Keratinocyte (primary cell): ENCODE data around the gene TOR4A. TPM values are rescaled to one million over a fixed set of nuclear protein-coding genes. Genes with fewer than 3 reads are reported as not detected.

Experiments
- DNase-seq: peaks from one replicate; pipeline ENCODE4 v3.0.0-alpha.2; 2011; ENCODE audit warnings: low read depth, missing footprints, low spot score
- FAIRE-seq: peaks from 2 replicates; lab custom pipeline; 2011; peaks lifted over from hg19 to GRCh38; lab: Jason Lieb, UNC
- H2AFZ ChIP-seq: 2 replicates; pipeline ENCODE4 v1.6.0; 2012; ENCODE audit warnings: low read length, control low read depth, inconsistent platforms; ENCODE audit not compliant: control insufficient read depth
- H3K27ac ChIP-seq: 2 replicates; pipeline ENCODE4 v1.5.1; 2011; ENCODE audit warnings: low read length; ENCODE audit not compliant: control insufficient read depth, insufficient read depth
- H3K27me3 ChIP-seq: 3 replicates; pipeline ENCODE4 v1.6.0; 2011; ENCODE audit warnings: low read length; ENCODE audit not compliant: control insufficient read depth, insufficient read depth; ENCODE audit errors: extremely low read depth
- H3K36me3 ChIP-seq, 2 experiments: 2 replicates in 1 of 2; 3 replicates in 1 of 2; pipeline ENCODE4 v1.5.1; 2011; ENCODE audit warnings: low read length in 2 of 2, mild to moderate bottlenecking in 1 of 2; ENCODE audit not compliant: control insufficient read depth in 2 of 2, insufficient read depth in 2 of 2; ENCODE audit errors: extremely low read depth in 1 of 2
- H3K4me1 ChIP-seq: 3 replicates; pipeline ENCODE4 v1.5.1; 2011; ENCODE audit warnings: low read length; ENCODE audit not compliant: control insufficient read depth, insufficient read depth; ENCODE audit errors: extremely low read depth
- H3K4me2 ChIP-seq: 3 replicates; pipeline ENCODE4 v1.6.0; 2011; ENCODE audit warnings: low read depth, low read length; ENCODE audit not compliant: control insufficient read depth, insufficient read depth; ENCODE audit errors: extremely low read depth
- H3K4me3 ChIP-seq, 3 experiments: fragments of 200-600 bp in 1 of 3; sonication (generic) in 1 of 3; 2 replicates in 2 of 3; 3 replicates in 1 of 3; pipeline ENCODE4 v1.5.1; 2011 to 2016; ENCODE audit warnings: low read length in 3 of 3, mild to moderate bottlenecking in 3 of 3, control low read depth in 2 of 3, inconsistent platforms in 1 of 3, low read depth in 1 of 3, mixed read lengths in 1 of 3, mixed run types in 1 of 3, moderate library complexity in 1 of 3; ENCODE audit not compliant: control insufficient read depth in 2 of 3, insufficient read depth in 2 of 3; ENCODE audit errors: extremely low read depth in 1 of 3
- H3K79me2 ChIP-seq: 2 replicates; pipeline ENCODE4 v1.6.0; 2012; ENCODE audit warnings: low read length; ENCODE audit not compliant: control insufficient read depth, insufficient read depth
- H3K9ac ChIP-seq: 3 replicates; pipeline ENCODE4 v1.6.0; 2011; ENCODE audit warnings: low read length; ENCODE audit not compliant: control insufficient read depth, insufficient read depth; ENCODE audit errors: extremely low read depth
- H3K9me1 ChIP-seq: 3 replicates; pipeline ENCODE4 v1.6.0; 2011; ENCODE audit warnings: low read length; ENCODE audit not compliant: control insufficient read depth, insufficient read depth; ENCODE audit errors: extremely low read depth
- H3K9me3 ChIP-seq: 2 replicates; pipeline ENCODE4 v1.5.1; 2012; ENCODE audit warnings: low read depth, low read length; ENCODE audit not compliant: control insufficient read depth
- H4K20me1 ChIP-seq: 3 replicates; pipeline ENCODE4 v1.6.0; 2011; ENCODE audit warnings: low read length; ENCODE audit not compliant: control insufficient read depth, insufficient read depth; ENCODE audit errors: extremely low read depth
- EZH2 ChIP-seq: IDR thresholded peaks from one replicate; pipeline ENCODE4 v1.6.1; 2012; ENCODE audit warnings: inconsistent platforms, mild to moderate bottlenecking, low read length, moderate library complexity
- dilution Hi-C: fragments of 300-500 bp; cut with MboI; formaldehyde crosslinking; loops from one replicate; pipeline ENCODE4 v1.7.0; 2020; ENCODE audit warnings: low sequenced_read_pairs; ENCODE audit not compliant: extremely low pct_ligation_motif_present
- polyA plus RNA-seq, 5 experiments: library from polyadenylated mRNA; depleted of rRNA in 3 of 5; stranded (reverse) in 3 of 5; stranded (forward) in 1 of 5; unstranded in 1 of 5; fragments of >200 nt; gene quantifications; 1 replicate in 1 of 5; 2 replicates in 3 of 5; 3 replicates in 1 of 5; pipeline versions ENCODE4 v1.2.1 to v1.2.3, GENCODE V29; 2011 to 2012; ENCODE audit warnings: missing spikeins in 2 of 5, low read depth in 1 of 5, low replicate concordance in 1 of 5
- TF ChIP-seq, protein P1 (sequence below), 3 experiments: IDR thresholded peaks in 1 of 3; conservative IDR thresholded peaks in 1 of 3; optimal IDR thresholded peaks in 1 of 3; 2 replicates in 2 of 3; 3 replicates in 1 of 3; pipeline versions ENCODE3 to v1.5.1; 2011; ENCODE audit warnings: low read length in 3 of 3, mild to moderate bottlenecking in 3 of 3, moderate library complexity in 2 of 3, control low read depth in 1 of 3, inconsistent platforms in 1 of 3; ENCODE audit not compliant: insufficient read depth in 2 of 3; ENCODE audit errors: extremely low read depth in 1 of 3

TOR4A gene
- polyA plus RNA-seq, 1 donor (not counting 4 experiments of a cell fraction or from before 2014, with no cell fraction given) = 5.8 TPM

DNA sequence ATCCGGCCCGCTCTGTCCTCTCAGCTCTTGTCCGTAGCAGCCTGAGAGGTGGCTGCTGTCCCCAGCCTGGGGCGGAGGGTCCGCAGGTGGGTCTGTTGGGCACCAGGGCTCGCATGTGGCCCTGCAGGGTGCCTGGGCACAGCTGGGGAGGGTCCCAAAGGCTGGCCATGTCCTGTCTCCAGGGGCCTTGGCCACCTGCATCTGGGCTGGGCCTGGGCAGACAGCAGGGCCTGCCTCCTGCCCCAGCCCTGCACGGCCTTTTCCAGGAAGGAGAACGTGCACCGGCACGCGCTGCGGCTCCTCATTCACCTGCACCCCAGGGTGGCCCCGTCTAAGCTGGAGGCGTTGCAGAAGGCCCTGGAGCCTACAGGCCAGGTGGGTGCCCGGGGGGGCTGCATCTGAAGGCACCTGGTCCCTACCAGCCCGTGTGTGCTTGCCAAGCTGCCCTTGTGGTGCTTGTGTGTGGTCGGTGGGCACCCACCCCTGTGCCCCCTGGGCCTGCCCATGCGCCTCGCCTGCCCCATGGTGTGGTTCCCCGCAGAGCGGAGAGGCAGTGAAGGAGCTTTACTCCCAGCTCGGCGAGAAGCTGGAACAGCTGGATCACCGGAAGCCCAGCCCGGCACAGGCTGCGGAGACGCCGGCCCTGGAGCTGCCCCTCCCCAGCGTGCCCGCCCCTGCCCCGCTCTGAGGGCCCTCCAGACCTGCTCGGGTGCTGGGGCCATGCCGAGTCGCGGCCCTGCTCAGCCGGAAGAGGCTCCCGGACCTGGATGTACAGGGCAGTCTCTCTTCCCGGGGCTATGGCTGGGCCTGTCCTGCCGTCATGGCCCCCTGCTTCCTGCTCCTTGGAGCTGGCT lies 5.1 kb upstream of the TOR4A start:
- Histone ChIP-seq H3K27me3 (no peaks in the 10 kb centered on the region), H3K9me1 (no peaks in the 10 kb centered on the region), H3K27ac (no peak overlapping the region), H2AFZ (no peak overlapping the region), H3K9ac (no peak overlapping the region), H3K4me3 (no peak overlapping the region), H3K9me3 (no peaks in the 10 kb centered on the region), H3K4me1 (peaks cover 26% of the 10 kb centered on the region), H3K36me3 (peaks cover 20 to 28% of the 10 kb centered on the region in 2 experiments), H4K20me1 (peaks cover 12% of the 10 kb centered on the region), H3K4me2 (no peak overlapping the region), H3K79me2 (peaks cover 4% of the 10 kb centered on the region)
- DNase-seq (no peak), FAIRE-seq (no peak)
- no peak for TF ChIP-seq EZH2
- dilution Hi-C loops = no loop called here

DNA sequence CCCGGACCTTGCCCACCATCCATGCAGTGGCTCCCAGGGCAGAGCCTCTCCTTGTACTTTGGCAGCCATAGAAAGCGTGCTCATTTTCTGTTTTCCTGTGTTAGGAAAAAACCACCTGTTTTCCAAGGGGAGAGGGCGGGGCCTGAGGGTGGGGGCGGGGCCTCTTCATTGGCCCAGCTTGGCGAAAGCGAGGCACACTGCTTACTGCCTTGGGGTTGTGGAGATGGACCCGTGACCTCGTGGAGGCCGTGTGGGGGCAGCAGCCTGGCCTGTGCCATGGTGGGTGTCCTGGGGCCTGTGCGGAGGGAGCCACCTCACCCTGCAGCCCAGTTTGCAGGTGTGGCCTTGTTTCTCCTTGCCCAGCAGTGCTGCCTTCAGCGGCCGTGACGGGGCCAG lies 4.4 kb upstream of the TOR4A start:
- Histone ChIP-seq H3K9ac (no peak overlapping the region), H3K36me3 (peaks cover 15 to 28% of the 10 kb centered on the region in 2 experiments), H3K9me3 (no peaks in the 10 kb centered on the region), H4K20me1 (peaks cover 12% of the 10 kb centered on the region), H3K27ac (no peak overlapping the region), H3K4me2 (no peak overlapping the region), H3K27me3 (no peaks in the 10 kb centered on the region), H3K4me3 (no peak overlapping the region), H3K4me1 (peaks cover 27% of the 10 kb centered on the region), H3K79me2 (peaks cover 4% of the 10 kb centered on the region), H3K9me1 (no peaks in the 10 kb centered on the region), H2AFZ (no peak overlapping the region)
- no peak for TF ChIP-seq EZH2
- TF ChIP-seq, protein P1, sequence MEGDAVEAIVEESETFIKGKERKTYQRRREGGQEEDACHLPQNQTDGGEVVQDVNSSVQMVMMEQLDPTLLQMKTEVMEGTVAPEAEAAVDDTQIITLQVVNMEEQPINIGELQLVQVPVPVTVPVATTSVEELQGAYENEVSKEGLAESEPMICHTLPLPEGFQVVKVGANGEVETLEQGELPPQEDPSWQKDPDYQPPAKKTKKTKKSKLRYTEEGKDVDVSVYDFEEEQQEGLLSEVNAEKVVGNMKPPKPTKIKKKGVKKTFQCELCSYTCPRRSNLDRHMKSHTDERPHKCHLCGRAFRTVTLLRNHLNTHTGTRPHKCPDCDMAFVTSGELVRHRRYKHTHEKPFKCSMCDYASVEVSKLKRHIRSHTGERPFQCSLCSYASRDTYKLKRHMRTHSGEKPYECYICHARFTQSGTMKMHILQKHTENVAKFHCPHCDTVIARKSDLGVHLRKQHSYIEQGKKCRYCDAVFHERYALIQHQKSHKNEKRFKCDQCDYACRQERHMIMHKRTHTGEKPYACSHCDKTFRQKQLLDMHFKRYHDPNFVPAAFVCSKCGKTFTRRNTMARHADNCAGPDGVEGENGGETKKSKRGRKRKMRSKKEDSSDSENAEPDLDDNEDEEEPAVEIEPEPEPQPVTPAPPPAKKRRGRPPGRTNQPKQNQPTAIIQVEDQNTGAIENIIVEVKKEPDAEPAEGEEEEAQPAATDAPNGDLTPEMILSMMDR (optimal IDR thresholded peaks at IDR 0.05 in 1 of 3, IDR thresholded peaks at IDR 0.05 in 1 of 3, conservative IDR thresholded peaks at IDR 0.05 in 1 of 3; ENCODE audit: extremely low read depth in 1 of 3, insufficient read depth in 2 of 3, low read length in 3 of 3) = no peak
- DNase-seq = no peak
- dilution Hi-C loops = no loop called here
- no peak for FAIRE-seq
